NT2/D1 (cell line): ENCODE data around the gene NAXD.
"Not testable (repeated sequence)": the region's sequence is repeated elsewhere in the genome, so short reads cannot be mapped to it uniquely, and the experiment has no call there.

Experiments
- DNase-seq: peaks from one replicate; pipeline ENCODE4 v3.0.0-alpha.2; 2011; ENCODE audit warnings: low read depth, low spot score
- H3K27me3 ChIP-seq: 2 replicates; pipeline ENCODE4 v1.6.0; 2011; ENCODE audit warnings: mild to moderate bottlenecking; ENCODE audit not compliant: insufficient read length, insufficient read depth
- H3K36me3 ChIP-seq: 2 replicates; pipeline ENCODE4 v1.6.1; 2011; ENCODE audit warnings: mild to moderate bottlenecking, low read length, mixed read lengths; ENCODE audit not compliant: insufficient read depth, insufficient read length
- H3K4me1 ChIP-seq: 2 replicates; pipeline ENCODE4 v1.5.1; 2011; ENCODE audit not compliant: insufficient read depth, insufficient read length
- H3K4me3 ChIP-seq: 2 replicates; pipeline ENCODE4 v1.5.1; 2011; ENCODE audit warnings: low read depth; ENCODE audit not compliant: insufficient read length
- H3K9ac ChIP-seq: 2 replicates; pipeline ENCODE4 v1.6.0; 2011; ENCODE audit warnings: low read depth; ENCODE audit not compliant: insufficient read length
- H3K9me3 ChIP-seq: 2 replicates; pipeline ENCODE4 v1.5.1; 2011; ENCODE audit warnings: mild to moderate bottlenecking, low read length; ENCODE audit not compliant: insufficient read depth
- SUZ12 ChIP-seq: IDR thresholded peaks from 2 replicates; pipeline ENCODE4 v1.6.1; 2011; ENCODE audit not compliant: insufficient read length, insufficient read depth; ENCODE audit errors: extremely low read depth
- YY1 ChIP-seq: IDR thresholded peaks from 2 replicates; pipeline ENCODE4 v1.6.1; 2011; ENCODE audit not compliant: insufficient read length, insufficient read depth
- ZNF274 ChIP-seq: IDR thresholded peaks from 2 replicates; pipeline ENCODE4 v1.6.1; 2011; ENCODE audit warnings: mild to moderate bottlenecking, low read depth, low read length

Gene NAXD

DNA sequence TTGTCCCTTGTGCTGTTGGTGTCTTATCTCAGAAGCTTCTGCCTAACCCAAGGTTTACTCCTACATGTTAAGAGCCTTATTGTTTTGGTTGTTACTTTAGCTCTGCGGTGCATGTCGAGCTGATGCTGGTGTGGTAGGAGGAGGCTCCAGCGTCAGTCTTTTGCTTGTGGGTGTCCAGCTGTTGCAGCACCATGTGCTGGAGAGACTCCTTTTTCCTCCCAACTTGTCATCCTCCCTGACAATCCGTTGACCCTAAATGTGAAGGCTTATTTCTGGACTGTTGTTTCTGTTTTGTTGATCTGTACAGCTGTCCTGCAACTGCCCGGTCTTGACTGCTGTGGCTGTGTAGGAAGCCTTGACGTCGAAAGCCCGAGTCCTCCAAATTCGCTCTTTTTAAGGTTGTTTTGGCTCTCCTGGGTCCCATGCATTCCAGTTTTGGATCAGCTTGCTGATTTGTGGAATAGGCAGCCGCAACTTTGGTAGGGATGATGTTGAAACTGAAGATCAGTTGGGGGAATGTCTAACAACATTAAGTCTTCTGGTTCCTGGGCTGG lies 15.3 kb downstream of the NAXD start:
- Histone ChIP-seq H3K4me3 (no peak overlapping the region), H3K27me3 (no peaks in the 10 kb centered on the region), H3K9me3 (no peaks in the 10 kb centered on the region), H3K4me1 (peaks cover 5% of the 10 kb centered on the region), H3K36me3 (peaks cover 60% of the 10 kb centered on the region), H3K9ac (no peak overlapping the region)
- no peak for DNase-seq
- no peak for TF ChIP-seq ZNF274
- TF ChIP-seq YY1: no peak
- no peak for TF ChIP-seq SUZ12

GRCh38 chr13:110632255-110632654 lies 16.9 kb downstream of the NAXD start:
- not testable (repeated sequence) for H3K9me3 ChIP-seq, H3K9ac ChIP-seq, H3K4me3 ChIP-seq, H3K4me1 ChIP-seq, DNase-seq, H3K27me3 ChIP-seq
- H3K36me3 ChIP-seq: peaks cover 69% of the 10 kb centered on the region

GRCh38 chr13:110633776-110634175 lies 18.4 kb downstream of the NAXD start:
- DNase-seq: no peak
- Histone ChIP-seq H3K36me3 (peaks cover 69% of the 10 kb centered on the region), H3K4me3 (no peak overlapping the region), H3K9ac (no peak overlapping the region), H3K4me1 (peaks cover 4% of the 10 kb centered on the region), H3K27me3 (no peaks in the 10 kb centered on the region), H3K9me3 (no peaks in the 10 kb centered on the region)
- no peak for TF ChIP-seq ZNF274

DNA sequence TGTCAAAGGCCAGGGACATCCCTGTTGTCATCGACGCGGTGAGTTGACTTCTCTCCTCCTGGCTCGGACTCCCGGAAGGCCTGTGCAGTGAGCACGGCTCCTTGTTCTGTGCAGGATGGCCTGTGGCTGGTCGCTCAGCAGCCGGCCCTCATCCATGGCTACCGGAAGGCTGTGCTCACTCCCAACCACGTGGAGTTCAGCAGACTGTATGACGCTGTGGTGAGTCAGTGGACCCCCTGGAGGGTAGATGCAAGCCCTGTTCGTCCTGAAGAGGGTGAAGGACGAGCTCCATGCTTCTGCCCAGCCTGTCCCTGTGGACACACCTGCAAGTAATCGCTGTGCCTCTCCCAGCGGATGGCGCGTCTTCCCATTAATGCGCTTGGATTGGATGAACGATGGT lies 19.2 kb downstream of the NAXD start:
- no peaks in the 10 kb centered on the region for H3K27me3 ChIP-seq
- peaks cover 4% of the 10 kb centered on the region for H3K4me1 ChIP-seq
- TF ChIP-seq YY1 (no peak), ZNF274 (no peak), SUZ12 (no peak)
- no peaks in the 10 kb centered on the region for H3K9me3 ChIP-seq
- DNase-seq: no peak
- H3K9ac ChIP-seq: no peak overlapping the region
- H3K4me3 ChIP-seq: no peak overlapping the region
- peaks cover 70% of the 10 kb centered on the region for H3K36me3 ChIP-seq

GRCh38 chr13:110635405-110636002 lies 20.2 kb downstream of the NAXD start:
- Histone ChIP-seq H3K9ac (no peak overlapping the region), H3K4me1 (peaks cover 4% of the 10 kb centered on the region), H3K9me3 (no peaks in the 10 kb centered on the region), H3K27me3 (no peaks in the 10 kb centered on the region), H3K36me3 (peaks cover 73% of the 10 kb centered on the region), H3K4me3 (no peak overlapping the region)
- no peak for TF ChIP-seq YY1
- no peak for TF ChIP-seq ZNF274
- DNase-seq: no peak

GRCh38 chr13:110636053-110636475 lies 20.7 kb downstream of the NAXD start:
- Histone ChIP-seq H3K9ac (no peak overlapping the region), H3K4me3 (no peak overlapping the region), H3K36me3 (peaks cover 73% of the 10 kb centered on the region), H3K27me3 (no peaks in the 10 kb centered on the region), H3K4me1 (peaks cover 4% of the 10 kb centered on the region), H3K9me3 (no peaks in the 10 kb centered on the region)
- DNase-seq: no peak
- no peak for TF ChIP-seq ZNF274
- no peak for TF ChIP-seq SUZ12
- no peak for TF ChIP-seq YY1

DNA sequence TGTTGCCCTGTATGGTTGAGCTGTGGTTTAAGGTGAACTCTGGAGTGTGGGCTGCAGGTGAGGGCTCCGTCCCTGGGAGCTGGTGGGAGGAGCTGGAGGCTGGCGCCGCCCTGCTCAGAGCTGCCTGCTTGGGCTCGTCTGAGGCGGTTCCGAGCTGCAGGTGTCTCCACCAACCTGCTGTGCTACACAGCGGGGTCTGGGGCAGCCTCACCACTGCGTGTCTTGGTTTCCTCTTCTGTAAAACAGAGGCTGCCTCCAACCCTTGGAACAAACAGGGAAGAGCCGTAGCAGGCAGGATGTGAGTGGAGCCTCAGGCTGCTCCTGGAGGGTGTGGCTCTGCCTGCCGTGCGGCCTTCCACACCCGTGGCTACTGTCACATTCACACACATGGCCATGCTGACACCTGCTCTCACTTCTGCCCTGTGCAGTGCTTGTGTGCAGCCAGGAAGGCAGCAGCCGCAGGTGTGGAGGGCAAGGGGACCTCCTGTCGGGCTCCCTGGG lies 21.4 kb downstream of the NAXD start:
- DNase-seq: no peak
- Histone ChIP-seq H3K4me3 (no peak overlapping the region), H3K9ac (no peak overlapping the region), H3K9me3 (no peaks in the 10 kb centered on the region), H3K4me1 (peaks cover 4% of the 10 kb centered on the region), H3K27me3 (no peaks in the 10 kb centered on the region), H3K36me3 (peaks cover 77% of the 10 kb centered on the region)
- no peak for TF ChIP-seq SUZ12
- TF ChIP-seq YY1: no peak
- TF ChIP-seq ZNF274: no peak

GRCh38 chr13:110637275-110637674 lies 21.9 kb downstream of the NAXD start:
- no peak for DNase-seq
- Histone ChIP-seq H3K9ac (no peak overlapping the region), H3K36me3 (peaks cover 82% of the 10 kb centered on the region), H3K9me3 (no peaks in the 10 kb centered on the region), H3K27me3 (no peaks in the 10 kb centered on the region), H3K4me3 (no peak overlapping the region), H3K4me1 (peaks cover 4% of the 10 kb centered on the region)
- no peak for TF ChIP-seq YY1
- no peak for TF ChIP-seq ZNF274
- TF ChIP-seq SUZ12: no peak
